Mesenteric fat pad (tissue), 1 donor: ENCODE data around the gene MYLK4. TPM values are rescaled to one million over a fixed set of nuclear protein-coding genes. Genes with fewer than 3 reads are reported as not detected.

ENCODE experiments used
- DNase-seq: peaks from one replicate; pipeline ENCODE4 v3.0.0-alpha.2; 2020; ENCODE audit warnings: low spot score
- total RNA-seq: library from RNA; stranded (reverse); fragmentation: NEBNext Ultra II Directional; extraction: Animal tissue kit (Norgen Biotek cat#: 25700); gene quantifications from one replicate; pipeline ENCODE4 v1.2.1, GENCODE V29; 2021
- donor health status: DM: yes; HTN: yes; CAD: no.

Gene MYLK4
- total RNA-seq, 1 donor from 2014 or later = 0.61 TPM

- DNase-seq = no peak
Observed at GRCh38 chr6:2756687-2757224, 6.0 kb upstream of the MYLK4 start.

- DNase-seq = no peak
Observed at GRCh38 chr6:2756241-2756640, 5.5 kb upstream of the MYLK4 start.

GRCh38 chr6:2755456-2755855 is 4.7 kb upstream of the MYLK4 start:
- no peak for DNase-seq

GRCh38 chr6:2754911-2755310 is 4.2 kb upstream of the MYLK4 start:
- no peak for DNase-seq

GRCh38 chr6:2754393-2754792 is 3.7 kb upstream of the MYLK4 start:
- no peak for DNase-seq

- DNase-seq = no peak
Observed at GRCh38 chr6:2753743-2754142, 3.0 kb upstream of the MYLK4 start.

GRCh38 chr6:2753110-2753489 is 2.4 kb upstream of the MYLK4 start:
- DNase-seq = no peak

GRCh38 chr6:2752477-2753109 is 1.9 kb upstream of the MYLK4 start:
- DNase-seq = no peak

GRCh38 chr6:2751871-2752270 is 1.1 kb upstream of the MYLK4 start:
- DNase-seq = no peak

- no peak for DNase-seq
Observed at GRCh38 chr6:2749969-2750600, 637 bp downstream of the MYLK4 start.

- no peak for DNase-seq
Observed at GRCh38 chr6:2748183-2748582, 2.5 kb downstream of the MYLK4 start.

GRCh38 chr6:2746557-2747061 is 4.1 kb downstream of the MYLK4 start:
- no peak for DNase-seq

GRCh38 chr6:2745246-2745645 is 5.5 kb downstream of the MYLK4 start:
- no peak for DNase-seq

GRCh38 chr6:2744778-2745177 is 5.9 kb downstream of the MYLK4 start:
- DNase-seq = no peak

GRCh38 chr6:2744209-2744771 is 6.4 kb downstream of the MYLK4 start:
- no peak for DNase-seq

GRCh38 chr6:2743280-2744208 is 7.2 kb downstream of the MYLK4 start:
- no peak for DNase-seq

GRCh38 chr6:2741756-2742155 is 9.0 kb downstream of the MYLK4 start:
- no peak for DNase-seq

- DNase-seq = no peak
Observed at GRCh38 chr6:2740581-2740980, 10.1 kb downstream of the MYLK4 start.

- no peak for DNase-seq
Observed at GRCh38 chr6:2739335-2739734, 11.4 kb downstream of the MYLK4 start.

- no peak for DNase-seq
Observed at GRCh38 chr6:2738373-2738979, 12.2 kb downstream of the MYLK4 start.

GRCh38 chr6:2737885-2738284 is 12.8 kb downstream of the MYLK4 start:
- DNase-seq = no peak
